Right lobe of liver (tissue), 4 donors: ENCODE results near the gene CNIH3.

Experiments
- CTCF ChIP-seq, 4 donors: fragments of 200-600 bp in 3 of 4; fragments of 450-650 bp in 1 of 4; IDR thresholded peaks; one replicate each; pipeline versions ENCODE4 v1.5.1 to v1.8.0; 2016 to 2022; ENCODE audit warnings: antibody characterized with exemption in 4 of 4, mild to moderate bottlenecking in 2 of 4
- POLR2A ChIP-seq: fragments of 450-650 bp; IDR thresholded peaks from one replicate; pipeline ENCODE4 v1.6.1; 2017; ENCODE audit warnings: antibody characterized with exemption, mild to moderate bottlenecking
- donor health status: DM: no; HTN: no; CAD: no.
- donor health status: DM: no; HTN: no; CAD: no.
- donor health status: DM: no; HTN: yes; CAD: no.

DNA sequence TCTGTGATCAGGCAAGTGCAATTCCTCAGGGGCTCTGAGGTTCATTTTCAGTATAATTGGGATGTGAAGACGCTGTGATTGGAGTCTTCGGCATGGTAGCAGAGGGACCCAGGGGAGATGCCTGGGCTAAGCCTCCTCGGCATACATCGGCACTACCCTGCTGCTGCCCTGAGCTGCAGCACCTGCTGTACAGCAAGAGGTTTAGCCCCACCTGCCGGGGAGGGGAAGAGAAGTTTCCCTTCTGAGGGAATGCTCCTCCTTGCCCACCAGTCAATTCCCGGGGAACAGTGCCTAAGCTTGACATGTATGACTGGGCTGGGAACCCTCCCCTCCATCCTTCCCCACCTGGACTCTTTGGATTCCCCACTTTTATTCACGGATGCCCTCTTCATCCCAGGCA, 24.9 kb downstream of the CNIH3 start:
- TF ChIP-seq POLR2A (no peak), CTCF (IDR thresholded peaks at IDR 0.05) (no peak)
